Erythroblast (primary cell): Measurements from ENCODE around the gene SNX7.

Experiments used
- GATA1 ChIP-seq: IDR thresholded peaks from 2 replicates; pipeline ENCODE4 v1.6.1; 2011; ENCODE audit warnings: low read depth, mild to moderate bottlenecking, control low read depth, low read length, moderate library complexity
- POLR2A ChIP-seq: IDR thresholded peaks from 2 replicates; pipeline ENCODE4 v1.6.1; 2011; ENCODE audit warnings: mild to moderate bottlenecking, low read length

GRCh38 chr1:98697781-98698180, 36.3 kb downstream of the SNX7 start:
- TF ChIP-seq POLR2A (no peak), GATA1 (no peak)
